Endothelial cell of umbilical vein (primary cell): ENCODE data around the gene HNRNPL. TPM values are rescaled to one million over a fixed set of nuclear protein-coding genes. Genes with fewer than 3 reads are reported as not detected.
"Not testable (repeated sequence)": the region's sequence is repeated elsewhere in the genome, so short reads cannot be mapped to it uniquely, and the experiment has no call there.

ENCODE experiments used
- BruUV-seq: library from RNA; stranded (reverse); fragments of 400-500 nt; replicated peaks from 2 replicates; lab custom pipeline; 2021; lab: Mats Ljungman, UMichigan
- CTCF ChIA-PET: fragments of 300-600, 350-600 bp; sonication (Branson Sonifier 250); formaldehyde crosslinking; loops from one replicate; lab custom pipeline; 2021; ENCODE audit warnings: antibody characterized with exemption, inconsistent platforms; lab: Charles Lee
- POLR2A ChIA-PET: fragments of 300-600, 350-600 bp; sonication (Branson Sonifier 250); formaldehyde crosslinking; loops from one replicate; lab custom pipeline; 2021; ENCODE audit warnings: antibody characterized with exemption, inconsistent platforms; lab: Charles Lee
- DNase-seq: peaks from one replicate; pipeline ENCODE4 v3.0.0-alpha.2; 2011; ENCODE audit warnings: low read depth, low spot score
- FAIRE-seq: peaks from 2 replicates; lab custom pipeline; 2011; peaks lifted over from hg19 to GRCh38; lab: Jason Lieb, UNC
- H2AFZ ChIP-seq: 2 replicates; pipeline ENCODE4 v1.6.0; 2012; ENCODE audit warnings: low read depth, low read length, control low read depth, inconsistent platforms
- H3K27ac ChIP-seq: 2 replicates; pipeline ENCODE4 v1.5.1; 2011; ENCODE audit warnings: low read depth, mild to moderate bottlenecking, control low read depth, low read length, moderate library complexity; ENCODE audit not compliant: insufficient read depth
- H3K27me3 ChIP-seq, 2 experiments: 2 replicates each; pipeline versions ENCODE4 v1.6.0 to v1.6.1; 2011; ENCODE audit warnings: low read length in 2 of 2, mixed read lengths in 1 of 2; ENCODE audit not compliant: control insufficient read depth in 2 of 2, insufficient read depth in 2 of 2
- H3K36me3 ChIP-seq, 2 experiments: 2 replicates in 1 of 2; 3 replicates in 1 of 2; pipeline ENCODE4 v1.5.1; 2011; ENCODE audit warnings: low read length in 2 of 2, mild to moderate bottlenecking in 1 of 2, moderate library complexity in 1 of 2; ENCODE audit not compliant: control insufficient read depth in 2 of 2, insufficient read depth in 2 of 2; ENCODE audit errors: extremely low read depth in 1 of 2
- H3K4me1 ChIP-seq: 3 replicates; pipeline ENCODE4 v1.5.1; 2011; ENCODE audit warnings: mild to moderate bottlenecking, low read length; ENCODE audit not compliant: control insufficient read depth, insufficient read depth; ENCODE audit errors: extremely low read depth
- H3K4me2 ChIP-seq: 2 replicates; pipeline ENCODE4 v1.6.1; 2011; ENCODE audit warnings: low read length, control low read depth, mixed read lengths; ENCODE audit not compliant: insufficient read depth
- H3K4me3 ChIP-seq, 3 experiments: fragments of 200-600 bp in 1 of 3; sonication (generic), shearing (Covaris generic) in 1 of 3; replicated peaks in 1 of 3; 2 replicates each; pipeline ENCODE4 v1.5.1; 2011 to 2016; ENCODE audit warnings: control low read depth in 3 of 3, low read length in 3 of 3, mild to moderate bottlenecking in 2 of 3, inconsistent platforms in 1 of 3, low read depth in 1 of 3, moderate library complexity in 1 of 3; ENCODE audit not compliant: insufficient read depth in 1 of 3
- H3K79me2 ChIP-seq: 2 replicates; pipeline ENCODE4 v1.6.0; 2012; ENCODE audit warnings: low read length, inconsistent platforms; ENCODE audit not compliant: control insufficient read depth, insufficient read depth
- H3K9ac ChIP-seq: replicated peaks from 2 replicates; pipeline ENCODE3; 2011; ENCODE audit warnings: low read length, control low read depth; ENCODE audit not compliant: insufficient read depth; ENCODE audit errors: extremely low read depth
- H3K9me1 ChIP-seq: replicated peaks from 3 replicates; pipeline ENCODE4 v1.6.0; 2011; ENCODE audit warnings: mild to moderate bottlenecking, low read length; ENCODE audit not compliant: control insufficient read depth, insufficient read depth; ENCODE audit errors: extremely low read depth
- H3K9me3 ChIP-seq: replicated peaks from 2 replicates; pipeline ENCODE4 v1.5.1; 2012; ENCODE audit warnings: low read length, inconsistent platforms; ENCODE audit not compliant: control insufficient read depth, insufficient read depth
- H4K20me1 ChIP-seq: replicated peaks from 2 replicates; pipeline ENCODE3; 2011; ENCODE audit warnings: mild to moderate bottlenecking, low read length; ENCODE audit not compliant: control insufficient read depth, insufficient read depth; ENCODE audit errors: extremely low read depth
- EZH2 ChIP-seq: IDR thresholded peaks from 2 replicates; pipeline ENCODE4 v1.6.1; 2012; ENCODE audit warnings: borderline replicate concordance, low read depth, mild to moderate bottlenecking, moderate library complexity, low read length, inconsistent platforms; ENCODE audit not compliant: severe bottlenecking
- FOS ChIP-seq: IDR thresholded peaks from 2 replicates; pipeline ENCODE4 v1.6.1; 2011; ENCODE audit warnings: mild to moderate bottlenecking, low read length, moderate library complexity, borderline replicate concordance; ENCODE audit not compliant: insufficient read depth
- GATA2 ChIP-seq: IDR thresholded peaks from 2 replicates; pipeline ENCODE4 v1.7.0; 2011; ENCODE audit warnings: low read depth, mild to moderate bottlenecking, moderate library complexity, mixed read lengths, low read length; ENCODE audit not compliant: insufficient read length, insufficient read depth
- JUN ChIP-seq: IDR thresholded peaks from 2 replicates; pipeline ENCODE4 v1.6.1; 2011; ENCODE audit warnings: borderline replicate concordance, low read depth; ENCODE audit not compliant: insufficient read length, insufficient read depth
- MYC ChIP-seq: IDR thresholded peaks from one replicate; pipeline ENCODE4 v1.6.1; 2011; ENCODE audit warnings: mild to moderate bottlenecking, low read depth, low read length
- POLR2A ChIP-seq: IDR thresholded peaks from 2 replicates; pipeline ENCODE4 v1.6.1; 2012; ENCODE audit warnings: low read depth, mild to moderate bottlenecking, control low read depth, low read length
- POLR2AphosphoS5 ChIP-seq: IDR thresholded peaks from 2 replicates; pipeline ENCODE4 v1.6.1; 2012; ENCODE audit warnings: low read depth, mild to moderate bottlenecking, control low read depth, low read length, moderate library complexity; ENCODE audit not compliant: insufficient read depth
- dilution Hi-C: fragments of 300-500 bp; cut with MboI; formaldehyde crosslinking; loops from one replicate; pipeline ENCODE4 v1.15.0; 2019; ENCODE audit warnings: low sequenced_read_pairs; ENCODE audit not compliant: extremely low pct_ligation_motif_present
- intact Hi-C: fragments of 100-400 bp; cut with micrococcal nuclease; formaldehyde crosslinking; loops from one replicate; pipeline ENCODE4 v1.10.0; 2022
- polyA plus RNA-seq, 4 experiments: library from polyadenylated mRNA; depleted of rRNA in 3 of 4; stranded (reverse) in 3 of 4; unstranded in 1 of 4; fragments of >200 nt; gene quantifications; 2 replicates each; pipeline versions ENCODE4 v1.2.1 to v1.2.3, GENCODE V29; 2011 to 2012; ENCODE audit warnings: missing spikeins in 1 of 4
- total RNA-seq: library from RNA; stranded (reverse); gene quantifications from 2 replicates; pipeline ENCODE4 v1.2.3, GENCODE V29; 2021
- TF ChIP-seq, protein P1 (sequence below): IDR thresholded peaks from 2 replicates; pipeline ENCODE4 v1.6.1; 2011; ENCODE audit not compliant: insufficient read depth, insufficient read length
- TF ChIP-seq, protein P2 (sequence below), 2 donors: IDR thresholded peaks; 1 replicate in 1 of 2; 2 replicates in 1 of 2; pipeline ENCODE4 v1.5.1; 2011; ENCODE audit warnings: low read length in 2 of 2, mild to moderate bottlenecking in 2 of 2, moderate library complexity in 2 of 2, control low read depth in 1 of 2, inconsistent platforms in 1 of 2, low read depth in 1 of 2; ENCODE audit not compliant: insufficient read depth in 1 of 2; ENCODE audit errors: extremely low read depth in 1 of 2

The HNRNPL gene
- total and polyA plus RNA-seq, 2 donors (not counting 3 experiments of a cell fraction or from before 2014, with no cell fraction given), result 305 to 451 TPM

DNA sequence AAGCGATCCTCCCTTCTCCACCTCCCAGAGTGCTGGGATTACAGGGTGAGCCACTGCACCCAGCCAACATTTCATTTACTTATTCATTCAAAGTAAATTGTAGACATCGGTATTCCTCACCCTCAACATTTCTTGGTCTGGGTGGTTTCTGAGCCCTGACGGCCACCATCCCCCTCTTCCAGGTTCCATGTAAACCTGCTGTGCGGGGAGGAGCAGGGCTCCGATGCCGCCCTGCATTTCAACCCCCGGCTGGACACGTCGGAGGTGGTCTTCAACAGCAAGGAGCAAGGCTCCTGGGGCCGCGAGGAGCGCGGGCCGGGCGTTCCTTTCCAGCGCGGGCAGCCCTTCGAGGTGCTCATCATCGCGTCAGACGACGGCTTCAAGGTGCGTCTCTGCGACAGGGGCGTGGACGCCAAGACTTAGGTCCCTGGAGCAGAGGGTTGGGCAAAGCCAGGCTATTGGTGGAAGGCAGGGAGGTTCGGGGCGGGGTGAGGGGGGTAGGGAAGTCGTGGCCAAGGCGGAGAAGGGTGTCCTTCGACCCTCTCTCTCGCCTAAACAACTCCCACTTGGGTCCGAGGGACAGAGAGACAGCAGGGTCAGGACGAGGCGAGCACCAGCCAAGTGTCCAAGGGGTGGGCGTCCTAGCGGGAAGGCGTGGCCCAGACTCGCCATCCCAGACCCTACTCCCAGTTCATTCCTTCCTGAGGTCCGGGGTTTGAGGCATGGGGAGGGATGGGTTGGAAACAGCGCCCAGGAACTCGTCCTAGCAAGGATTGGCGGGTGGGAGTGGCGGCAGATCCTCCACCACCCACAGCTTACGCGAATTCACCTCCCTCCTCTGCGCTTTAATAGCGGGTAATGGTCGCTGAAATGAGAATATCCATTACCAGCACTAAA, 59.0 kb downstream of the HNRNPL start:
- H3K9me1 ChIP-seq, H3K27ac ChIP-seq, FAIRE-seq, H3K79me2 ChIP-seq, H3K4me3 ChIP-seq, H3K4me2 ChIP-seq, H4K20me1 ChIP-seq, CTCF ChIA-PET, H2AFZ ChIP-seq, H3K9me3 ChIP-seq, H3K27me3 ChIP-seq, H3K9ac ChIP-seq, H3K36me3 ChIP-seq, H3K4me1 ChIP-seq, POLR2A ChIA-PET, DNase-seq, dilution Hi-C loops: not testable (repeated sequence)
- intact Hi-C loops, result loop anchor here (5.0 kb wide), 1 partner anchor 42 kb away; the partner anchor contains the start of gene ECH1
- BruUV-seq, result TSS peak; percentile 62

DNA sequence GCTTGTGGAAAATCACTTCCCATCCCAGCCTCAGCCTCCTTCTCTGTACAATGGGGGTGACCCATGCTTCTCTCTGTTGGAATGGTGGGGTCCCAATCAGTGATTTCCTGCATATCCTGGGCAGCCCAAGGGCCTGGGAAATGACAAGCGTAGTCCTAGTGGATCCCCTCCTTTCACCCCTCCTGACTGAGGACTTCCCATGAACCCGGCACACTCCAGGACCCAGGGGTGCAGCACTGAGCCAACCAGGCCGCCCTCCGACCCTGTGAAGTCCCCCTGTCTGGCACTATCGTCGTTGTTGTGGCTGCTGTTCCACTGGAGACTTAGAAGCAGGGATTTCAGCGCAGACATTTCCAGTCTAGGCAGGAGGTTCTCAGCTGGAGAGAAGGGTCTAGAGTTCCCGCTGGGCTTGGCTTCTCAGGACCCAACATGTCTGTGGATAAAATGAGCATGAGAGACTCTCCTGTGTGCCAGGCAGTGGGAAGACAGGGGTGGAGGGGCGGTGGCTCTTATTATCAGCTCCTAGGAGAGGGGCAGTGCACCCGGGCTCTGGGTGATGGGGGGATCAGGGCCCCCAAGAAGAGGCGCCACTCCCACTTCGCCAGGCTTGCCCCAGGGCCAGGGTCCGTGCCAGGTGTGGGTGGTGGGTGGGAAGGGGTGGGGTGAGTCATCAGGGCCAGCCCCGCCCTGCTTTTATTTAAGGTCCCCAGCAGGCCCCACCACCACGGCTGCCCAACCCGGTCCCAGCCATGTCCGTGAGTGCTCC, 61.1 kb downstream of the HNRNPL start, which contains the start of gene LGALS7B:
LGALS7B (plus strand) TSS at position 723 of the 766 bp plus-strand sequence; CDS start at position 750, 27 bp downstream.
- Histone ChIP-seq H3K27me3 (no peaks in the 10 kb centered on the region), H2AFZ (no peak within 1 kb of the TSS), H3K9ac (no peak within 1 kb of the TSS), H4K20me1 (no peaks in the 10 kb centered on the region), H3K36me3 (no peaks in the 10 kb centered on the region), H3K4me3 (no peak within 1 kb of the TSS), H3K9me1 (no peaks in the 10 kb centered on the region), H3K9me3 (no peaks in the 10 kb centered on the region), H3K79me2 (no peaks in the 10 kb centered on the region), H3K4me1 (peaks cover 9% of the 10 kb centered on the region), H3K4me2 (no peak within 1 kb of the TSS), H3K27ac (no peak within 1 kb of the TSS)
- intact Hi-C loops, result no loop called here
- POLR2A ChIA-PET, result no interaction called here
- no TSS peak for BruUV-seq
- dilution Hi-C loops, result no loop called here
- DNase-seq (no peak), FAIRE-seq (no peak)
- CTCF ChIA-PET, result no interaction called here
- no peak for TF ChIP-seq POLR2A
- TF ChIP-seq, protein P1, sequence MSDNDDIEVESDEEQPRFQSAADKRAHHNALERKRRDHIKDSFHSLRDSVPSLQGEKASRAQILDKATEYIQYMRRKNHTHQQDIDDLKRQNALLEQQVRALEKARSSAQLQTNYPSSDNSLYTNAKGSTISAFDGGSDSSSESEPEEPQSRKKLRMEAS, result no peak
- TF ChIP-seq EZH2, result no peak
- TF ChIP-seq MYC, result no peak
- TF ChIP-seq GATA2, result no peak
- TF ChIP-seq JUN, result no peak
- TF ChIP-seq, protein P2, sequence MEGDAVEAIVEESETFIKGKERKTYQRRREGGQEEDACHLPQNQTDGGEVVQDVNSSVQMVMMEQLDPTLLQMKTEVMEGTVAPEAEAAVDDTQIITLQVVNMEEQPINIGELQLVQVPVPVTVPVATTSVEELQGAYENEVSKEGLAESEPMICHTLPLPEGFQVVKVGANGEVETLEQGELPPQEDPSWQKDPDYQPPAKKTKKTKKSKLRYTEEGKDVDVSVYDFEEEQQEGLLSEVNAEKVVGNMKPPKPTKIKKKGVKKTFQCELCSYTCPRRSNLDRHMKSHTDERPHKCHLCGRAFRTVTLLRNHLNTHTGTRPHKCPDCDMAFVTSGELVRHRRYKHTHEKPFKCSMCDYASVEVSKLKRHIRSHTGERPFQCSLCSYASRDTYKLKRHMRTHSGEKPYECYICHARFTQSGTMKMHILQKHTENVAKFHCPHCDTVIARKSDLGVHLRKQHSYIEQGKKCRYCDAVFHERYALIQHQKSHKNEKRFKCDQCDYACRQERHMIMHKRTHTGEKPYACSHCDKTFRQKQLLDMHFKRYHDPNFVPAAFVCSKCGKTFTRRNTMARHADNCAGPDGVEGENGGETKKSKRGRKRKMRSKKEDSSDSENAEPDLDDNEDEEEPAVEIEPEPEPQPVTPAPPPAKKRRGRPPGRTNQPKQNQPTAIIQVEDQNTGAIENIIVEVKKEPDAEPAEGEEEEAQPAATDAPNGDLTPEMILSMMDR (IDR thresholded peaks at IDR 0.05; ENCODE audit: extremely low read depth in 1 of 2, insufficient read depth in 1 of 2, low read depth in 1 of 2, low read length in 2 of 2), result no peak
- no peak for TF ChIP-seq POLR2AphosphoS5
- TF ChIP-seq FOS, result no peak
